AG08396 (cell line): Measurements from ENCODE around the gene LDLRAP1.
A peak's percentile ranks its signal among the peaks of the same experiment; 100 is the strongest.

Source experiments
- DNase-seq: peaks from one replicate; pipeline ENCODE4 v3.0.0; 2012; ENCODE audit warnings: low spot score, mixed read lengths

Gene LDLRAP1

GRCh38 chr1:25609921-25610320 lies 66.5 kb downstream of the LDLRAP1 start:
- DNase-seq, result no peak

GRCh38 chr1:25610822-25611630 lies 67.6 kb downstream of the LDLRAP1 start:
- peak; percentile 46 for DNase-seq

GRCh38 chr1:25611843-25612242 lies 68.4 kb downstream of the LDLRAP1 start:
- DNase-seq, result no peak

- DNase-seq, result no peak
Measured at GRCh38 chr1:25612421-25612820, 69.0 kb downstream of the LDLRAP1 start.

GRCh38 chr1:25613091-25613490 lies 69.7 kb downstream of the LDLRAP1 start:
- no peak for DNase-seq

GRCh38 chr1:25614501-25615171 lies 71.2 kb downstream of the LDLRAP1 start:
- DNase-seq, result no peak

GRCh38 chr1:25615172-25615541 lies 71.8 kb downstream of the LDLRAP1 start:
- DNase-seq, result no peak

- DNase-seq, result no peak
Measured at GRCh38 chr1:25615563-25616094, 72.2 kb downstream of the LDLRAP1 start.

GRCh38 chr1:25616095-25616986 lies 72.9 kb downstream of the LDLRAP1 start, which contains the start of gene MAN1C1:
Gene MAN1C1 (plus strand): TSS chr1:25616791. CDS start chr1:25617798, 1,007 bp downstream.
- DNase-seq, result peak; percentile 99

GRCh38 chr1:25616987-25617624 lies 73.7 kb downstream of the LDLRAP1 start:
- peak; percentile 33 for DNase-seq

GRCh38 chr1:25617625-25618432 lies 74.4 kb downstream of the LDLRAP1 start:
- no peak for DNase-seq

- no peak for DNase-seq
Measured at GRCh38 chr1:25618433-25618808, 75.0 kb downstream of the LDLRAP1 start.
